ENCODE data around the gene SRPRB. TPM values are rescaled to one million over a fixed set of nuclear protein-coding genes. Genes with fewer than 3 reads are reported as not detected.
"Not testable (repeated sequence)": the region's sequence is repeated elsewhere in the genome, so short reads cannot be mapped to it uniquely, and the experiment has no call there.

The SRPRB gene
- total RNA-seq, 1 donor from 2014 or later, result 27.8 TPM

GRCh38 chr3:133776794-133777438 lies 28.7 kb upstream of the SRPRB start:
- DNase-seq (ENCODE audit: low spot score), result no peak
- no peak for ATAC-seq
- intact Hi-C loops (cut with DNase I), result no loop called here

- DNase-seq (ENCODE audit: low spot score), result no peak
- intact Hi-C loops (cut with DNase I), result no loop called here
- ATAC-seq, result no peak
Measured at GRCh38 chr3:133777807-133778568, 27.6 kb upstream of the SRPRB start.

GRCh38 chr3:133779626-133780203 lies 25.9 kb upstream of the SRPRB start:
- no peak for DNase-seq (ENCODE audit: low spot score)
- no peak for ATAC-seq
- intact Hi-C loops (cut with DNase I), result no loop called here

- intact Hi-C loops (cut with DNase I); ATAC-seq; DNase-seq (ENCODE audit: low spot score): not testable (repeated sequence)
Measured at GRCh38 chr3:133780756-133781155, 24.9 kb upstream of the SRPRB start.

- intact Hi-C loops (cut with DNase I), result no loop called here
- ATAC-seq (no peak), DNase-seq (ENCODE audit: low spot score) (no peak)
Measured at GRCh38 chr3:133781570-133781969, 24.0 kb upstream of the SRPRB start.

GRCh38 chr3:133782454-133782853 lies 23.2 kb upstream of the SRPRB start:
- ATAC-seq (no peak), DNase-seq (ENCODE audit: low spot score) (no peak)
- intact Hi-C loops (cut with DNase I), result no loop called here

- DNase-seq (ENCODE audit: low spot score) (no peak), ATAC-seq (no peak)
- intact Hi-C loops (cut with DNase I), result no loop called here
Measured at GRCh38 chr3:133783762-133784161, 21.9 kb upstream of the SRPRB start.

GRCh38 chr3:133788024-133788423 lies 17.6 kb upstream of the SRPRB start:
- no peak for DNase-seq (ENCODE audit: low spot score)
- intact Hi-C loops (cut with DNase I), result no loop called here

GRCh38 chr3:133792171-133792763 lies 13.3 kb upstream of the SRPRB start:
- intact Hi-C loops (cut with DNase I), result no loop called here
- ATAC-seq (no peak), DNase-seq (ENCODE audit: low spot score) (no peak)

More at GRCh38 chr3:133788024-133788423, 17.6 kb upstream of the SRPRB start:
- no peak for ATAC-seq

- ATAC-seq, result no peak
Measured at GRCh38 chr3:133797396-133798105, 8.1 kb upstream of the SRPRB start.

GRCh38 chr3:133799794-133800585 lies 5.6 kb upstream of the SRPRB start:
- DNase-seq (ENCODE audit: low spot score), result no peak
- intact Hi-C loops (cut with DNase I), result no loop called here
- peak; percentile 55 for ATAC-seq

More at GRCh38 chr3:133797396-133798105, 8.1 kb upstream of the SRPRB start:
- no peak for DNase-seq (ENCODE audit: low spot score)
- intact Hi-C loops (cut with DNase I), result no loop called here

- intact Hi-C loops (cut with DNase I), result no loop called here
- no peak for ATAC-seq
Measured at GRCh38 chr3:133803469-133803868, 2.1 kb upstream of the SRPRB start.

GRCh38 chr3:133804896-133805295 lies 719 bp upstream of the SRPRB start:
- no peak for ATAC-seq
- intact Hi-C loops (cut with DNase I), result no loop called here

More at GRCh38 chr3:133803469-133803868, 2.1 kb upstream of the SRPRB start:
- DNase-seq (ENCODE audit: low spot score), result no peak

GRCh38 chr3:133805384-133805701 lies 272 bp upstream of the SRPRB start:
- DNase-seq (ENCODE audit: low spot score) (no peak), ATAC-seq (no peak)
- intact Hi-C loops (cut with DNase I), result no loop called here

More at GRCh38 chr3:133804896-133805295, 719 bp upstream of the SRPRB start:
- DNase-seq (ENCODE audit: low spot score), result no peak

- DNase-seq (ENCODE audit: low spot score) (no peak), ATAC-seq (no peak)
- intact Hi-C loops (cut with DNase I), result no loop called here
Measured at GRCh38 chr3:133812872-133813271, 7.3 kb downstream of the SRPRB start.

GRCh38 chr3:133815386-133815785 lies 9.8 kb downstream of the SRPRB start:
- ATAC-seq (no peak), DNase-seq (ENCODE audit: low spot score) (no peak)
- intact Hi-C loops (cut with DNase I), result no loop called here

GRCh38 chr3:133820129-133820528 lies 14.5 kb downstream of the SRPRB start:
- DNase-seq (ENCODE audit: low spot score) (no peak), ATAC-seq (no peak)
- intact Hi-C loops (cut with DNase I), result loop anchor here (5.0 kb wide), 1 partner anchor 107 kb away; no protein-coding TSS in a partner anchor

- no peak for ATAC-seq
- intact Hi-C loops (cut with DNase I), result loop anchor here (5.0 kb wide), 1 partner anchor 106 kb away; no protein-coding TSS in a partner anchor
- no peak for DNase-seq (ENCODE audit: low spot score)
Measured at GRCh38 chr3:133820889-133821675, 15.5 kb downstream of the SRPRB start.

All from sciatic nerve (tissue), 2 donors.